Panc1 (cell line): ENCODE results near the gene SLC8A1. TPM values are rescaled to one million over a fixed set of nuclear protein-coding genes. Genes with fewer than 3 reads are reported as not detected.

ENCODE experiments used
- ATAC-seq: fragments of 200-7000 bp; cut with Tn5 transposase; 2 replicates; pipeline ENCODE4 v1.9.1; 2020; ENCODE audit warnings: mild to moderate bottlenecking, moderate library complexity
- BruUV-seq: library from RNA; stranded (reverse); fragments of 400-500 nt; replicated peaks from 2 replicates; lab custom pipeline; 2021; lab: Mats Ljungman, UMichigan
- CTCF ChIA-PET: fragments of 300-600 bp; sonication (Branson Sonifier 250); formaldehyde crosslinking; loops from one replicate; lab custom pipeline; 2022; ENCODE audit warnings: antibody characterized with exemption; lab: Charles Lee
- POLR2A ChIA-PET: fragments of 300-600 bp; sonication (Branson Sonifier 250); formaldehyde crosslinking; loops from one replicate; lab custom pipeline; 2022; ENCODE audit warnings: antibody characterized with exemption; lab: Charles Lee
- DNase-seq: peaks from one replicate; pipeline ENCODE4 v3.0.0-alpha.2; 2010; ENCODE audit warnings: low read depth, low spot score
- H3K27ac ChIP-seq: 2 replicates; pipeline ENCODE4 v1.5.1; 2011; ENCODE audit warnings: mild to moderate bottlenecking, low read length, inconsistent platforms
- H3K27me3 ChIP-seq: fragments of 200-500 bp; sonication (Bioruptor generic); 2 replicates; pipeline ENCODE4 v1.6.0; 2014; ENCODE audit warnings: low read length, inconsistent platforms; ENCODE audit not compliant: control insufficient read depth, insufficient read depth
- H3K36me3 ChIP-seq: fragments of 200-500 bp; sonication (Bioruptor generic); 2 replicates; pipeline ENCODE4 v1.5.1; 2014; ENCODE audit warnings: inconsistent platforms, mild to moderate bottlenecking, low read length, moderate library complexity; ENCODE audit not compliant: control insufficient read depth, insufficient read depth
- H3K4me1 ChIP-seq: 2 replicates; pipeline ENCODE4 v1.5.1; 2011; ENCODE audit warnings: inconsistent platforms, mild to moderate bottlenecking, low read length, moderate library complexity; ENCODE audit not compliant: control insufficient read depth, insufficient read depth
- H3K4me3 ChIP-seq, 2 experiments: 2 replicates each; pipeline ENCODE4 v1.5.1; 2011 to 2012; ENCODE audit warnings: low read depth in 2 of 2, low read length in 2 of 2, mild to moderate bottlenecking in 2 of 2, inconsistent platforms in 1 of 2, moderate library complexity in 1 of 2
- H3K9me3 ChIP-seq: fragments of 200-500 bp; sonication (Bioruptor generic); 2 replicates; pipeline ENCODE4 v1.5.1; 2014; ENCODE audit warnings: low read depth, mild to moderate bottlenecking, inconsistent platforms, low read length, moderate library complexity; ENCODE audit not compliant: control insufficient read depth, insufficient read depth
- CTCF ChIP-seq: fragments of 450-650 bp; IDR thresholded peaks from 2 replicates; pipeline ENCODE4 v1.5.1; 2017; ENCODE audit warnings: mild to moderate bottlenecking
- POLR2AphosphoS5 ChIP-seq: IDR thresholded peaks from 2 replicates; pipeline ENCODE4 v1.6.1; 2012; ENCODE audit warnings: mild to moderate bottlenecking, low read depth, low read length, moderate library complexity
- REST ChIP-seq, 2 experiments: IDR thresholded peaks; 2 replicates each; pipeline ENCODE4 v1.6.1; 2011 to 2012; ENCODE audit warnings: low read depth in 2 of 2, control low read depth in 1 of 2, low read length in 1 of 2, mild to moderate bottlenecking in 1 of 2, moderate library complexity in 1 of 2; ENCODE audit not compliant: insufficient read depth in 1 of 2
- SIN3A ChIP-seq: IDR thresholded peaks from 2 replicates; pipeline ENCODE4 v1.6.1; 2012; ENCODE audit warnings: low read depth, mild to moderate bottlenecking, low read length, moderate library complexity, borderline replicate concordance; ENCODE audit not compliant: insufficient read depth
- TCF7L2 ChIP-seq: IDR thresholded peaks from 2 replicates; pipeline ENCODE4 v1.6.1; 2011; ENCODE audit warnings: mild to moderate bottlenecking, low read depth, low read length, inconsistent platforms
- in situ Hi-C: cut with HindIII; loops from 2 replicates; pipeline ENCODE4 v1.10.0; 2016; ENCODE audit warnings: low sequenced_read_pairs, low pct_unique_long_range_greater_than_20kb
- intact Hi-C: fragments of 100-400 bp; cut with micrococcal nuclease; formaldehyde crosslinking; loops from one replicate; pipeline ENCODE4 v1.10.0; 2022; ENCODE audit not compliant: unreplicated experiment
- total RNA-seq: library from RNA; stranded (reverse); gene quantifications from one replicate; pipeline ENCODE4 v1.2.1, GENCODE V29; 2021; ENCODE audit not compliant: unreplicated experiment

The SLC8A1 gene
- total RNA-seq, 1 experiment from 2014 or later: 0.59 TPM

- Histone ChIP-seq H3K27me3 (no peaks in the 10 kb centered on the region), H3K27ac (no peak overlapping the region), H3K36me3 (no peaks in the 10 kb centered on the region), H3K9me3 (no peaks in the 10 kb centered on the region), H3K4me3 (no peak overlapping the region), H3K4me1 (no peaks in the 10 kb centered on the region)
- in situ Hi-C loops (no loop called here), intact Hi-C loops (no loop called here)
- no TSS peak for BruUV-seq
- TF ChIP-seq REST (IDR thresholded peaks at IDR 0.05; ENCODE audit: insufficient read depth in 1 of 2, low read depth in 2 of 2, low read length in 1 of 2) (no peak), TCF7L2 (no peak), SIN3A (no peak), POLR2AphosphoS5 (no peak), CTCF (no peak)
- ATAC-seq (no peak), DNase-seq (no peak)
- ChIA-PET CTCF (no interaction called here), POLR2A (no interaction called here)
Observed at GRCh38 chr2:40343902-40344301, 108.0 kb downstream of the SLC8A1 start.

GRCh38 chr2:40341198-40341597 is 110.7 kb downstream of the SLC8A1 start:
- Histone ChIP-seq H3K27me3 (no peaks in the 10 kb centered on the region), H3K27ac (no peak overlapping the region), H3K9me3 (no peaks in the 10 kb centered on the region), H3K4me1 (no peaks in the 10 kb centered on the region), H3K36me3 (no peaks in the 10 kb centered on the region), H3K4me3 (no peak overlapping the region)
- CTCF ChIA-PET: no interaction called here
- in situ Hi-C loops (no loop called here), intact Hi-C loops (no loop called here)
- POLR2A ChIA-PET: no interaction called here
- TF ChIP-seq CTCF (no peak), REST (IDR thresholded peaks at IDR 0.05; ENCODE audit: insufficient read depth in 1 of 2, low read depth in 2 of 2, low read length in 1 of 2) (no peak), TCF7L2 (no peak), SIN3A (no peak), POLR2AphosphoS5 (no peak)
- ATAC-seq: no peak
- no TSS peak for BruUV-seq
- DNase-seq: no peak
